ENCODE measurements around the gene HMCN1.

- no peak for TF ChIP-seq ZNF274 (IDR thresholded peaks at IDR 0.05; ENCODE audit: low read depth, low read length)
- TF ChIP-seq YY1 (IDR thresholded peaks at IDR 0.05; ENCODE audit: insufficient read depth, insufficient read length): no peak
Measured at GRCh38 chr1:185886671-185887070, 152.5 kb downstream of the HMCN1 start.

Measured in NT2/D1 (cell line).